SJSA1 (cell line): ENCODE data around the gene CCNG2. TPM values are rescaled to one million over a fixed set of nuclear protein-coding genes. Genes with fewer than 3 reads are reported as not detected.
A peak's percentile ranks its signal among the peaks of the same experiment; 100 is the strongest.

Source experiments
- DNase-seq, 2 experiments: peaks; one replicate each; pipeline ENCODE4 v3.0.0-alpha.2; 2015 to 2020; ENCODE audit warnings: low spot score in 2 of 2, low read depth in 1 of 2
- H3K27ac ChIP-seq: fragments of 250-450 bp; sonication (Bioruptor Pico); 2 replicates; pipeline ENCODE4 v1.5.1; 2020; ENCODE audit warnings: mild to moderate bottlenecking, moderate library complexity
- H3K27me3 ChIP-seq: fragments of 250-450 bp; sonication (Bioruptor Pico); replicated peaks from 2 replicates; pipeline ENCODE4 v1.5.1; 2020; ENCODE audit warnings: mild to moderate bottlenecking, moderate library complexity
- H3K36me3 ChIP-seq: fragments of 250-450 bp; sonication (Bioruptor Pico); 2 replicates; pipeline ENCODE4 v1.5.1; 2020; ENCODE audit warnings: mild to moderate bottlenecking
- H3K4me1 ChIP-seq: fragments of 250-450 bp; sonication (Bioruptor Pico); replicated peaks from 2 replicates; pipeline ENCODE4 v1.6.1; 2021; ENCODE audit warnings: mild to moderate bottlenecking
- H3K4me3 ChIP-seq: fragments of 250-450 bp; sonication (Bioruptor Pico); 2 replicates; pipeline ENCODE4 v1.5.1; 2020; ENCODE audit warnings: mild to moderate bottlenecking
- H3K9me3 ChIP-seq: fragments of 250-450 bp; sonication (Bioruptor Pico); replicated peaks from 2 replicates; pipeline ENCODE4 v1.5.1; 2020; ENCODE audit warnings: mild to moderate bottlenecking
- total RNA-seq: library from RNA; depleted of rRNA; stranded (reverse); fragments of >200 nt; shearing (Covaris generic); gene quantifications from 2 replicates; pipeline ENCODE4 v1.2.3, GENCODE V29; 2014

Gene CCNG2
- total RNA-seq, 1 experiment from 2014 or later, result 12.3 TPM

- no peaks in the 10 kb centered on the region for H3K36me3 ChIP-seq
- H3K27ac ChIP-seq, result no peak overlapping the region
- H3K4me3 ChIP-seq, result no peak overlapping the region
- H3K4me1 ChIP-seq, result no peaks in the 10 kb centered on the region
- no peaks in the 10 kb centered on the region for H3K9me3 ChIP-seq
- no peaks in the 10 kb centered on the region; the same call in 1 of the 2 replicates for H3K27me3 ChIP-seq
- no peak for DNase-seq
These were observed 36.6 kb downstream of the CCNG2 start for GRCh38 chr4:77193511-77194102.

- Histone ChIP-seq H3K27me3 (no peaks in the 10 kb centered on the region; the same call in 1 of the 2 replicates), H3K27ac (no peak overlapping the region), H3K9me3 (no peaks in the 10 kb centered on the region), H3K4me3 (no peak overlapping the region), H3K36me3 (no peaks in the 10 kb centered on the region), H3K4me1 (no peaks in the 10 kb centered on the region)
- DNase-seq, result no peak
These were observed 37.4 kb downstream of the CCNG2 start for GRCh38 chr4:77194366-77194765.

DNA sequence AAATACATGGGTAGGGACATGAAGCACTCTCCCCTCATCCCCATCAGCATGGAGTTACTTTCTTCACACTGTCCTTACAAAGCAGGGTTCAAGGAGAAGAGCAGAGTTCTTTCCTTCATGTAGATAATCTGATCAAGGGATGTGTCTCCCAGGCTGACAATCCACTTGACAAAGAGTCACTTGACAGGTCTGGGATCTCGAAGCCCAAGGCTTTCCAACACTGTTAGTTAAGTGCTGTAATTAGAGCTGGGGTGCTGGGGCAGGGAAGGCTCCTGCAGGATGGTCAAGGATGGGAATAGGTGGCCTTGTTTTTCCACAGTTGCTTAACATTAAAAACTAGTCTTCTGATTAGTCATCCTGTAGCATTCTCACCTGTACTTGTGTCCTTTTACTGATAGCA, 38.0 kb downstream of the CCNG2 start:
- no peak overlapping the region for H3K4me3 ChIP-seq
- DNase-seq, result no peak
- H3K4me1 ChIP-seq, result no peaks in the 10 kb centered on the region
- H3K27ac ChIP-seq, result no peak overlapping the region
- H3K36me3 ChIP-seq, result no peaks in the 10 kb centered on the region
- no peaks in the 10 kb centered on the region for H3K9me3 ChIP-seq
- H3K27me3 ChIP-seq, result no peaks in the 10 kb centered on the region; the same call in 1 of the 2 replicates

- Histone ChIP-seq H3K4me1 (no peaks in the 10 kb centered on the region), H3K4me3 (no peak overlapping the region), H3K36me3 (no peaks in the 10 kb centered on the region), H3K9me3 (no peaks in the 10 kb centered on the region), H3K27me3 (no peaks in the 10 kb centered on the region; the same call in 1 of the 2 replicates), H3K27ac (no peak overlapping the region)
- no peak for DNase-seq
These were observed 39.9 kb downstream of the CCNG2 start for GRCh38 chr4:77196866-77197265.

- no peaks in the 10 kb centered on the region for H3K9me3 ChIP-seq
- no peaks in the 10 kb centered on the region for H3K4me1 ChIP-seq
- no peaks in the 10 kb centered on the region for H3K36me3 ChIP-seq
- no peak overlapping the region for H3K27ac ChIP-seq
- DNase-seq, result no peak
- H3K27me3 ChIP-seq, result no peaks in the 10 kb centered on the region; the same call in 1 of the 2 replicates
- H3K4me3 ChIP-seq, result no peak overlapping the region
These were observed 40.4 kb downstream of the CCNG2 start for GRCh38 chr4:77197361-77197760.

DNA sequence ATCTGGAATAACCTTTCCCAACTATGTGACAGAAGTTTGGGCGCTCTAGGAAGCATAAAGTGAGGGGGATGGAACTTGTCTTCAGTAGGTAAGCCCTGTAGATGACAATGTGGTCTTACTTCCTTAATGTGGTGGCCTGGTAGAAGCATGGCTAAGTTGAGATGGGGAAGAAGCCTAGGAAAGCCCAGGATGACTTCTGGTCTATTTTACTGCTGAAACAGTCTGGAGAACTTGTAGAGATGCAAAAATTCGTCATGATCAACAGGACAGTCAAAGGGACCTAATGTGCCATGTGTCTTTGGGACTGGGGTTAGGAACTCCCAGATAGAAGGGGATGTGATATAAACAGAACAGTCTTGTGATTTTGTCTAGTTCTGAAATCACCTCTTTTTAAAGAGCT, 40.8 kb downstream of the CCNG2 start:
- H3K36me3 ChIP-seq, result no peaks in the 10 kb centered on the region
- no peaks in the 10 kb centered on the region for H3K9me3 ChIP-seq
- no peaks in the 10 kb centered on the region for H3K4me1 ChIP-seq
- H3K27me3 ChIP-seq, result no peaks in the 10 kb centered on the region; the same call in 1 of the 2 replicates
- no peak overlapping the region for H3K4me3 ChIP-seq
- H3K27ac ChIP-seq, result no peak overlapping the region
- no peak for DNase-seq

DNA sequence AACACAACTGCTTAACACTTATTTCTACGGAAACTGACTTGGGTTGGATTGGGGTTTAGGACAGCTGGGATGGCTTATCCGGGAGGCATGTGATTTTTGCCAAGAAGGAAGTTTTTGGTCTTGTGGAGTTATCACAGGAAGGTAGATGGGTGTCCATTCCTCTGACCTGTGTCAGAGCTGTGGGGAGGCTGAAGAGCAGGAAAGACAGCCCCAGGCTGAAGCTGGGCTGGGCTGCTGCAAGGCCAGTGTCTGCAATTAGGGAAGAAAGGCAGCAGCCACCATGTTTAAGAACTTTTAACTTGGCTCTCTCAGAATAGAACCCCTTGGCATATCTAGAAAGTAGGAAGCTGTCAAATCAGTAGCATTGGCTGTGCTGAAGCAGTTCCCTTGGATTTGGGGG, 42.3 kb downstream of the CCNG2 start:
- Histone ChIP-seq H3K4me1 (no peaks in the 10 kb centered on the region), H3K27ac (no peak overlapping the region), H3K36me3 (no peaks in the 10 kb centered on the region), H3K9me3 (no peaks in the 10 kb centered on the region), H3K27me3 (no peaks in the 10 kb centered on the region; the same call in 1 of the 2 replicates), H3K4me3 (no peak overlapping the region)
- DNase-seq, result no peak

DNA sequence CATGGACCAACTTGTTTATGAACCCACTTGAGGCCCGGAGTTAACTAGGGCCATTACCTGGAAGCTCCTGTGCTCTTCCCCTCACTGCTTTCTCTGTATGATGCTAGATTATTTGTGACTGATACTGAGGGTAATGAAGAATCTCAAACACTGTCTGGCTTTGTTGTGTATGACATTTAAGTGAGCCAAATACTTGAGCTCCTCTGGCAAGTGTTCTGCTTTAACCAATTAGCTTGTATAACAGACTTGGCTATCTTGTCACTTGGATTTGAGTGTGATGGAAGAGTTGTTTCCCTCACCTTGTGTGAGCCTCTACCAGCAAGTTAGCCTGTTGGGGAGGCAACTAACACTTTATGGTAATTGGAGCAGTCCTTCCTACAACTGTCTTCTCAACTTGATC, 42.7 kb downstream of the CCNG2 start:
- H3K9me3 ChIP-seq, result no peaks in the 10 kb centered on the region
- no peak for DNase-seq
- no peaks in the 10 kb centered on the region for H3K4me1 ChIP-seq
- no peak overlapping the region for H3K4me3 ChIP-seq
- no peaks in the 10 kb centered on the region; the same call in 1 of the 2 replicates for H3K27me3 ChIP-seq
- no peaks in the 10 kb centered on the region for H3K36me3 ChIP-seq
- no peak overlapping the region for H3K27ac ChIP-seq

DNA sequence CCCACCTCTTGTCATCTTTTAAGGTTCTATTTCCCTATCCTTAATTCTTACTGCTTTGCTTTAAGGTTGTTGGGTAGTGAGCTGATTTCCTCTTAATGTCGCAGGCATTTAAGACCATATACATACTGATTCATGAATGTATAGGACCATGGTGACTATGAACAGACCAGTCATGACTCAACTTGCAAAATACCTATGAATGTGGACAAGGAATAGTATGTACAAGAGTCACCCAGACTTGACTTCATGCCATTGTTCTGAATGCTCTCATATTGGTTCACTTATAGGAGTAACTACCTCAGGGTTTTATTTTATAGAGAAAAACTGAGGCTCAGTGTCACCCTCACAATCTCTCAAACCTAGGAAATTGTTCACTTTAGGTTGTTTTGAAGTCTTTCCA, 44.3 kb downstream of the CCNG2 start:
- no peaks in the 10 kb centered on the region; the same call in 1 of the 2 replicates for H3K27me3 ChIP-seq
- H3K9me3 ChIP-seq, result no peaks in the 10 kb centered on the region
- H3K27ac ChIP-seq, result no peak overlapping the region
- H3K4me1 ChIP-seq, result no peaks in the 10 kb centered on the region
- DNase-seq, result no peak
- H3K36me3 ChIP-seq, result no peaks in the 10 kb centered on the region
- no peak overlapping the region for H3K4me3 ChIP-seq

- Histone ChIP-seq H3K27me3 (no peaks in the 10 kb centered on the region; the same call in 1 of the 2 replicates), H3K9me3 (no peaks in the 10 kb centered on the region), H3K4me3 (no peak overlapping the region), H3K27ac (no peak overlapping the region), H3K4me1 (no peaks in the 10 kb centered on the region), H3K36me3 (no peaks in the 10 kb centered on the region)
- no peak for DNase-seq
These were observed 44.9 kb downstream of the CCNG2 start for GRCh38 chr4:77201857-77202256.

- Histone ChIP-seq H3K4me1 (no peaks in the 10 kb centered on the region), H3K27ac (no peak overlapping the region), H3K27me3 (peaks cover 3% of the 10 kb centered on the region), H3K9me3 (no peaks in the 10 kb centered on the region), H3K36me3 (no peaks in the 10 kb centered on the region), H3K4me3 (no peak overlapping the region)
- no peak for DNase-seq
These were observed 45.5 kb downstream of the CCNG2 start for GRCh38 chr4:77202491-77202890.

DNA sequence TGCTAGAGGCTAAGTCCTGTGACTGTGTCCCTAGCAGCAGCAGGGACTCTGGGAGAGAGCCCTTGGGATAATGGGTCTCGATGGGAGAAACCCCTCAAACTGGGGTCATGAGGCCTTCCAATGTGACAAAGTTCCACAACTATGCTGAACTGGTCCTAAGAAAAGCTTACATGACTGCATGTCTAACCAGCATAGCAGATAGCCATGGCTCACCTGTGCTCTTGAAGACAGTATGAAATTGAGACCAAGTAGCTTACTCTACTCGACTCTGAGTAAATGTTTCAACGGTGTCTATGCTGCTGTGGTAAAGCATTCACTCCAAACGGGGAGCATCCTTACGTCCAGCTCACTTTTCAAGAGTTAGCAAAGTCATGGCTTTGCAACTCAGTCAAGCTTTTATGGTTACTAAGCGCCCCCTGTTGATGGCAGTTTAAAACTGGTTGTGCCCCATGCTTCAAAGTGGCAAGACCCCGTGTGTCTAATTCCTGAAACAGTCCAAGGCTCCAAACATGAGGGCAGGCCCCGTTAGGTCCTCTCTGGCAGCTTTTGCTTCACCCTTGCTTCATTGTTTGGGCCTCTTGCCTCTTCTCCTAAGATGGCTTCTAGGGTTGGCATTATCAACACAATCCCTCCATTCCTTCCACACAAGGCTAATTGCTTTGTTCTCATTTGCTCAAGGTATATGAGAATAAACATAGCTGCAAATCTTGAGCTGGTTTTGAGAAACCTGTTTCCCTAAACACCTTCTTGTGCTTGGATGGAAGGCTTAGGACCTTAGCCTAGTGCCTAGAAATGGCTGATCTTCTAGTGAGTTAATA, 46.6 kb downstream of the CCNG2 start:
- H3K27me3 ChIP-seq, result peaks cover 8% of the 10 kb centered on the region
- H3K4me3 ChIP-seq, result no peak overlapping the region
- H3K9me3 ChIP-seq, result no peaks in the 10 kb centered on the region
- no peaks in the 10 kb centered on the region for H3K4me1 ChIP-seq
- H3K36me3 ChIP-seq, result no peaks in the 10 kb centered on the region
- peak; percentile 61 to 73 for DNase-seq
- no peak overlapping the region for H3K27ac ChIP-seq

DNA sequence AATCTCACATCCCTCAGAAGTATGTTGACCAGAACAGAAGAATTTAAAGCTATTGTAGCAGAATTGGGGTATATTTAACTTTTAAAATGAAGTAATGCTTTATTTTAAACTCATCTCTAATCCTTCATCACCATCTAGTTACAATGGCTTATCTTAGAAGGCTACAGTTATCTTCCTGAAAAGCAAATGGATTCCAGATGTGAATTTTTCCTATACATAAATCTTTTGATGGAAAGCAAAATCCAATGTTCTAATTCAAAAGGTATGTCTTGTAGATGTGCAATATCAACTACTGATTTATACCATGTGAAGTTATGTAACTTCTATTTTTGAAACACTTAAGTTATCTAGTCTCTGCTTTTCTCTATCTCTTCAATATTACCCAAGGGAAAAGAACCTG, 47.6 kb downstream of the CCNG2 start:
- Histone ChIP-seq H3K4me1 (no peaks in the 10 kb centered on the region), H3K9me3 (no peaks in the 10 kb centered on the region), H3K27ac (no peak overlapping the region), H3K27me3 (peaks cover 8% of the 10 kb centered on the region), H3K4me3 (no peak overlapping the region), H3K36me3 (no peaks in the 10 kb centered on the region)
- DNase-seq, result no peak

DNA sequence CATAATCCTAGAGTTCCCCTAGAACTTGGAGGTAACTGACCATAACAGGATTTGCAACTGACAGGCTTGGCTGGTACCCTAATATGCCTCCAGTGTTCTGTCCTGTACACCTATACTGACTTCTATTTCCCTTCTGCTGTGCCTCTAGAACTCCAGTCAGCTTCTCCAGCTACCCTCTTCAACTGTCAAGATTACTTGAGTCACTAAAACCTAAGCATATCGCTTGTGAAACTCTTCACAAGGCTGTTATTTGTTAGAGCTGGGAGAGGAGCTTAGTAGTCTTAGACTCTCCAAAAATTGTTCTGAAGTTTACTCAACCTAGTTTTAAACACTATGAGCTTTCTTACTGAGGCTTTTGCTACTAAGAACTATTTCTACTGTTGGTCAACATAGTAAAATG, 52.0 kb downstream of the CCNG2 start:
- Histone ChIP-seq H3K9me3 (no peaks in the 10 kb centered on the region; the same call in 1 of the 2 replicates), H3K4me3 (no peak overlapping the region), H3K36me3 (no peaks in the 10 kb centered on the region), H3K27ac (no peak overlapping the region), H3K4me1 (no peaks in the 10 kb centered on the region), H3K27me3 (peaks cover 18% of the 10 kb centered on the region)
- DNase-seq, result no peak
